Measurements from ENCODE around the gene TENT4A. TPM values are rescaled to one million over a fixed set of nuclear protein-coding genes. Genes with fewer than 3 reads are reported as not detected.
A peak's percentile ranks its signal among the peaks of the same experiment; 100 is the strongest.

TENT4A gene
- total and polyA plus RNA-seq, 11 donors = 4.3 to 20.3 (median 11.2) TPM

DNA sequence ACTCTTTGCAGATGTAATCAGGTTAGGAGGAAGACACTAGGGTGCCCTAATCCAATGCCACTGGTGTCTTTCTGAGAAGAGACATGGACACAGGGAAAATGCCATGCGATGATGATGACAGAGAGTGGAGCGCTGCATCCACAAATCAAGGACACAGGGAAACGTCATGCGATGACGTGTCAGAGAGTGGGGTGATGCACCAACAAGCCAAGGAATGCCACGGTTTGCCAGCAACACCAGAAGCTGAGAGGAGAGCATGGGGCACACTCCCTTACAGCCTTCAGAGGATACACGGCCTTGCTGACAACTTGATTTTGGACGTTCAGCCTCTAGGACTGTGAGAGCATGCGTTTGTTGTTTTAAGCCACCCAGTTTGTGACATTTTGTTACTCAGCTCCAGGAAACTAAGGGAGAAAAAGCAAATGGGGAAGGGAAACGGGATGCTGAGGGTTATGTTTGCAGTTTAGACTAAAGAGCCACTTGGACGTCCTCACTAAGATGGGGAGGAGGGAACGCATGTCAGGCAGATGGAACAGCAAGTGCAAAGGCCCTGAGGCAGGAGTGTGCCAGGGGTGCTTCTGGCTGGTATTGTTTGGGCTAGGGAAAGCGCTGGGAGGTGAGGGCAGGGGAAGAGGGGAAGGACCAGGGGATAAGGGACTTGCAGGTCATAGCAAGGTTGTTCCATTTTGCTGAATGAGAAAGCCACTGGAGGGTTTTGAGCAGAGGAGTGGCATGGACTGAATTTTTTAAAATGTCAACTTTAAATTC lies 2.5 kb upstream of the TENT4A start:
- intact Hi-C loops (cut with DNase I) = loop anchor here in 7 of 10 donors (5.0 to 10.0 kb wide), 4 partner anchors 76 to 336 kb away; partner anchors contain the start of genes NSUN2 (in 4 of the 7), SRD5A1 (in 4 of the 7) and MED10 (in 2 of the 7)
- Histone ChIP-seq H3K27ac (no peak overlapping the region), H3K4me3 (no peak overlapping the region), H3K27me3 (no peaks in the 10 kb centered on the region), H3K36me3 (no peaks in the 10 kb centered on the region), H3K9me3 (no peaks in the 10 kb centered on the region), H3K4me1 (peaks cover 0 to 28% (median 15%) of the 10 kb centered on the region in 12 donors)
- DNase-seq = no peak
- WGBS, 4 donors = 80 to 85% (median 83%) methylated on average over 13 of the region's 13 CpGs
- no peak for ATAC-seq
- TF ChIP-seq, protein P1, sequence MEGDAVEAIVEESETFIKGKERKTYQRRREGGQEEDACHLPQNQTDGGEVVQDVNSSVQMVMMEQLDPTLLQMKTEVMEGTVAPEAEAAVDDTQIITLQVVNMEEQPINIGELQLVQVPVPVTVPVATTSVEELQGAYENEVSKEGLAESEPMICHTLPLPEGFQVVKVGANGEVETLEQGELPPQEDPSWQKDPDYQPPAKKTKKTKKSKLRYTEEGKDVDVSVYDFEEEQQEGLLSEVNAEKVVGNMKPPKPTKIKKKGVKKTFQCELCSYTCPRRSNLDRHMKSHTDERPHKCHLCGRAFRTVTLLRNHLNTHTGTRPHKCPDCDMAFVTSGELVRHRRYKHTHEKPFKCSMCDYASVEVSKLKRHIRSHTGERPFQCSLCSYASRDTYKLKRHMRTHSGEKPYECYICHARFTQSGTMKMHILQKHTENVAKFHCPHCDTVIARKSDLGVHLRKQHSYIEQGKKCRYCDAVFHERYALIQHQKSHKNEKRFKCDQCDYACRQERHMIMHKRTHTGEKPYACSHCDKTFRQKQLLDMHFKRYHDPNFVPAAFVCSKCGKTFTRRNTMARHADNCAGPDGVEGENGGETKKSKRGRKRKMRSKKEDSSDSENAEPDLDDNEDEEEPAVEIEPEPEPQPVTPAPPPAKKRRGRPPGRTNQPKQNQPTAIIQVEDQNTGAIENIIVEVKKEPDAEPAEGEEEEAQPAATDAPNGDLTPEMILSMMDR (IDR thresholded peaks at IDR 0.05) = no peak
- TF ChIP-seq POLR2A (IDR thresholded peaks at IDR 0.05) = no peak

DNA sequence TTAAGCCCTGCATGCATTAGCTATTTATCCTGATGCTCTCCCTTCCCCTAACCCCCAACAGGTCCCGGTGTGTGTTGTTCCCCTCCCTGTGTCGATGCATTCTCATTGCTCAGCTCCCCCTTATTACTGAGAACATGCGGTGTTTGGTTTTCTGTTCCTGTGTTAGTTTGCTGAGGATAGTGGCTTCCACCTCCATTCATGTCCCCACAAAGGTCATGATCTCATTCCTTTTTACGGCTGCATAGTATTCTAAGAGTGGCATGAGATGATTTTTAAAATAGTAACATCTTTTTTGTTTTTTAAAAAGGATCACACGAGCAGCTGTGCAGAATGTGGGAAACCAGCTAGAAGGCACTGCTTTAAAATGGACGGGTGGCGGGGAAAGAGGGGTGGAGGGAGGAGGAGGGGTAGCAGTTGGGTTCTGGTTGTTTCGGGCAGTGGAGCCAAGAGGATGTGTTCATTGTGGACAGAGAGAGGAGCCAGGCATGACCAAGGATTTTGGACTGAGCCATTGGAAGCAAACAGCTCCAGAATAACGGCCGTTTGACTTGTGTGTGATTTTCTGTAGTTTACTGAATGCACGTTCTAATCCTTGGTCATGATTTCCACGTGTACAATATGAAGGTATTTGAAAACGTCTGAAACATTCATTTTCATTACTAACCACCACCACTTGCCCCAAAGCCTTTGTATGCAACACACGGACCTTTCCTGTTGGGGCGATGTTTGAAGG lies 1.7 kb upstream of the TENT4A start:
- no peak for TF ChIP-seq POLR2A (IDR thresholded peaks at IDR 0.05)
- TF ChIP-seq, protein P1 (IDR thresholded peaks at IDR 0.05) = no peak
- ATAC-seq (no peak), DNase-seq (no peak)
- H3K27ac ChIP-seq = peak overlapping the region; percentile 89 to 100 (median 98)
- H3K36me3 ChIP-seq = no peaks in the 10 kb centered on the region
- H3K4me3 ChIP-seq = peak overlapping the region; percentile 46 to 98 (median 78)
- H3K4me1 ChIP-seq = peaks cover 8 to 36% (median 24%) of the 10 kb centered on the region in 12 donors
- intact Hi-C loops (cut with DNase I) = loop anchor here in 8 of 10 donors (2.0 to 10.0 kb wide), 5 partner anchors 77 to 337 kb away; partner anchors contain the start of genes NSUN2 (in 6 of the 8), SRD5A1 (in 6 of the 8) and MED10 (in 2 of the 8)
- 47 to 49% (median 48%) methylated on average over 15 of the region's 15 CpGs for WGBS, 4 donors
- no peaks in the 10 kb centered on the region for H3K9me3 ChIP-seq
- no peaks in the 10 kb centered on the region for H3K27me3 ChIP-seq

- ATAC-seq (peak in 3 of 4 donors; percentile 3 to 25 (median 24)), DNase-seq (peak; percentile 42 to 76 (median 58))
- peaks cover 9 to 42% (median 29%) of the 10 kb centered on the region in 12 donors for H3K4me1 ChIP-seq
- H3K4me3 ChIP-seq = peak overlapping the region; percentile 46 to 98 (median 78)
- no peaks in the 10 kb centered on the region for H3K36me3 ChIP-seq
- intact Hi-C loops (cut with DNase I) = loop anchor here in 8 of 10 donors (2.0 to 10.0 kb wide), 5 partner anchors 77 to 337 kb away; partner anchors contain the start of genes NSUN2 (in 6 of the 8), SRD5A1 (in 6 of the 8) and MED10 (in 2 of the 8)
- no peaks in the 10 kb centered on the region for H3K9me3 ChIP-seq
- peak overlapping the region; percentile 89 to 100 (median 98) for H3K27ac ChIP-seq
- WGBS, 4 donors = 0 to 1% (median 1%) methylated on average over 14 to 36 of the region's 36 CpGs
- TF ChIP-seq, protein P1 (IDR thresholded peaks at IDR 0.05) = peak in 3 of 12 donors; percentile 26 to 33 (median 31)
- no peak for TF ChIP-seq POLR2A (IDR thresholded peaks at IDR 0.05)
- no peaks in the 10 kb centered on the region for H3K27me3 ChIP-seq
Measured at GRCh38 chr5:6712142-6712576, 1.1 kb upstream of the TENT4A start.
